GM19438 (cell line): ENCODE results near the gene COL23A1.

Experiments used
- ATAC-seq: cut with Tn5 transposase; IDR thresholded peaks from one replicate; pipeline ENCODE4 v1.9.1; 2021; ENCODE audit warnings: low read depth; ENCODE audit not compliant: unreplicated experiment

Gene COL23A1

GRCh38 chr5:178227138-178227659 is 363.0 kb downstream of the COL23A1 start:
- ATAC-seq = no peak

GRCh38 chr5:178225174-178225573 is 365.0 kb downstream of the COL23A1 start:
- no peak for ATAC-seq

- ATAC-seq = no peak
Measured at GRCh38 chr5:178224403-178224802, 365.8 kb downstream of the COL23A1 start.

GRCh38 chr5:178223828-178224335 is 366.3 kb downstream of the COL23A1 start:
- no peak for ATAC-seq

- ATAC-seq = no peak
Measured at GRCh38 chr5:178223196-178223773, 366.9 kb downstream of the COL23A1 start.

- ATAC-seq = no peak
Measured at GRCh38 chr5:178222292-178222691, 367.9 kb downstream of the COL23A1 start.

GRCh38 chr5:178221853-178222252 is 368.3 kb downstream of the COL23A1 start:
- no peak for ATAC-seq

- no peak for ATAC-seq
Measured at GRCh38 chr5:178221282-178221681, 368.9 kb downstream of the COL23A1 start.

GRCh38 chr5:178218827-178219226 is 371.4 kb downstream of the COL23A1 start:
- ATAC-seq = no peak

GRCh38 chr5:178218237-178218776 is 371.9 kb downstream of the COL23A1 start:
- ATAC-seq = no peak

- no peak for ATAC-seq
Measured at GRCh38 chr5:178216779-178217178, 373.4 kb downstream of the COL23A1 start.

- ATAC-seq = no peak
Measured at GRCh38 chr5:178216088-178216534, 374.1 kb downstream of the COL23A1 start.

- ATAC-seq = no peak
Measured at GRCh38 chr5:178215280-178216002, 374.8 kb downstream of the COL23A1 start.

- no peak for ATAC-seq
Measured at GRCh38 chr5:178214160-178214803, 375.9 kb downstream of the COL23A1 start.

- no peak for ATAC-seq
Measured at GRCh38 chr5:178213748-178214151, 376.4 kb downstream of the COL23A1 start.

- no peak for ATAC-seq
Measured at GRCh38 chr5:178213003-178213461, 377.2 kb downstream of the COL23A1 start.

- ATAC-seq = no peak
Measured at GRCh38 chr5:178212241-178213002, 377.8 kb downstream of the COL23A1 start.

- no peak for ATAC-seq
Measured at GRCh38 chr5:178211095-178212048, 378.8 kb downstream of the COL23A1 start.

GRCh38 chr5:178210686-178211085 is 379.5 kb downstream of the COL23A1 start:
- ATAC-seq = no peak
